ENCODE data around the gene CAMK1D.
"Not testable (repeated sequence)": the region's sequence is repeated elsewhere in the genome, so short reads cannot be mapped to it uniquely, and the experiment has no call there.

CAMK1D gene

GRCh38 chr10:12340371-12340770 lies 9.0 kb upstream of the CAMK1D start:
- in situ Hi-C loops (cut with HindIII; ENCODE audit: low sequenced_read_pairs) = no loop called here

GRCh38 chr10:12340937-12341336 lies 8.4 kb upstream of the CAMK1D start:
- in situ Hi-C loops (cut with HindIII; ENCODE audit: low sequenced_read_pairs) = no loop called here

GRCh38 chr10:12341526-12341925 lies 7.8 kb upstream of the CAMK1D start:
- in situ Hi-C loops (cut with HindIII; ENCODE audit: low sequenced_read_pairs) = no loop called here

GRCh38 chr10:12344375-12345110 lies 4.8 kb upstream of the CAMK1D start:
- in situ Hi-C loops (cut with HindIII; ENCODE audit: low sequenced_read_pairs) = no loop called here

GRCh38 chr10:12346707-12347106 lies 2.6 kb upstream of the CAMK1D start:
- in situ Hi-C loops (cut with HindIII; ENCODE audit: low sequenced_read_pairs) = no loop called here

- in situ Hi-C loops (cut with HindIII; ENCODE audit: low sequenced_read_pairs) = no loop called here
Measured at GRCh38 chr10:12348294-12348869, 965 bp upstream of the CAMK1D start.

GRCh38 chr10:12349629-12350166 lies 351 bp downstream of the CAMK1D start:
- in situ Hi-C loops (cut with HindIII; ENCODE audit: low sequenced_read_pairs) = no loop called here

- in situ Hi-C loops (cut with HindIII; ENCODE audit: low sequenced_read_pairs) = no loop called here
Measured at GRCh38 chr10:12350167-12350872, 973 bp downstream of the CAMK1D start.

GRCh38 chr10:12350925-12351324 lies 1.6 kb downstream of the CAMK1D start:
- in situ Hi-C loops (cut with HindIII; ENCODE audit: low sequenced_read_pairs) = no loop called here

GRCh38 chr10:12351447-12351846 lies 2.1 kb downstream of the CAMK1D start:
- in situ Hi-C loops (cut with HindIII; ENCODE audit: low sequenced_read_pairs) = no loop called here

- in situ Hi-C loops (cut with HindIII; ENCODE audit: low sequenced_read_pairs) = no loop called here
Measured at GRCh38 chr10:12351889-12352288, 2.5 kb downstream of the CAMK1D start.

GRCh38 chr10:12353399-12354242 lies 4.3 kb downstream of the CAMK1D start:
- in situ Hi-C loops (cut with HindIII; ENCODE audit: low sequenced_read_pairs) = no loop called here

GRCh38 chr10:12354696-12355095 lies 5.3 kb downstream of the CAMK1D start:
- in situ Hi-C loops (cut with HindIII; ENCODE audit: low sequenced_read_pairs) = not testable (repeated sequence)

- in situ Hi-C loops (cut with HindIII; ENCODE audit: low sequenced_read_pairs) = no loop called here
Measured at GRCh38 chr10:12355384-12355783, 6.0 kb downstream of the CAMK1D start.

GRCh38 chr10:12357525-12358151 lies 8.3 kb downstream of the CAMK1D start:
- in situ Hi-C loops (cut with HindIII; ENCODE audit: low sequenced_read_pairs) = no loop called here

- in situ Hi-C loops (cut with HindIII; ENCODE audit: low sequenced_read_pairs) = no loop called here
Measured at GRCh38 chr10:12358863-12359564, 9.7 kb downstream of the CAMK1D start.

- in situ Hi-C loops (cut with HindIII; ENCODE audit: low sequenced_read_pairs) = no loop called here
Measured at GRCh38 chr10:12360461-12360860, 11.1 kb downstream of the CAMK1D start.

GRCh38 chr10:12361115-12361514 lies 11.8 kb downstream of the CAMK1D start:
- in situ Hi-C loops (cut with HindIII; ENCODE audit: low sequenced_read_pairs) = not testable (repeated sequence)

GRCh38 chr10:12364559-12364958 lies 15.2 kb downstream of the CAMK1D start:
- in situ Hi-C loops (cut with HindIII; ENCODE audit: low sequenced_read_pairs) = no loop called here

GRCh38 chr10:12367272-12367671 lies 17.9 kb downstream of the CAMK1D start:
- in situ Hi-C loops (cut with HindIII; ENCODE audit: low sequenced_read_pairs) = no loop called here

Data from DLD1 (cell line).